Measurements from ENCODE around the gene PDCL2.

GRCh38 chr4:55546756-55547465 is 45.1 kb downstream of the PDCL2 start, which contains the start of gene CLOCK:
- TF ChIP-seq MAX (IDR thresholded peaks at IDR 0.05) (peak; percentile 33; the same call in 1 of the 2 replicates), CHD1 (IDR thresholded peaks at IDR 0.05; ENCODE audit: low read depth, low read length) (no peak), POLR2A (IDR thresholded peaks at IDR 0.05; ENCODE audit: control extremely low read depth in 1 of 2, low read depth in 2 of 2, low read length in 2 of 2) (peak in 1 of 2 experiments; percentile 68; a peak in 2 of 3 replicates), NRF1 (IDR thresholded peaks at IDR 0.05; ENCODE audit: low read depth, low read length) (peak; percentile 53), CTCF (IDR thresholded peaks at IDR 0.05; ENCODE audit: control extremely low read depth in 1 of 3, insufficient read depth in 1 of 3, low read depth in 1 of 3, low read length in 3 of 3) (peak; percentile 41 to 57 (median 44)), ZNF274 (IDR thresholded peaks at IDR 0.05; ENCODE audit: borderline replicate concordance, extremely low read depth, low read length) (no peak), EGR1 (IDR thresholded peaks at IDR 0.05; ENCODE audit: borderline replicate concordance, low read depth, low read length) (no peak), MAFK (IDR thresholded peaks at IDR 0.05; ENCODE audit: low read depth, low read length) (no peak)

Data from H1 (cell line).